NCI-H446 treated with DMSO at 0.1 percent for 48 hours (cell line): Measurements from ENCODE around the gene FOXK1.
"Not testable (repeated sequence)": the region's sequence is repeated elsewhere in the genome, so short reads cannot be mapped to it uniquely, and the experiment has no call there.

Experiments
- DNase-seq: peaks from one replicate; lab custom pipeline; 2025; lab: John Stamatoyannopoulos, UW

Gene FOXK1

DNA sequence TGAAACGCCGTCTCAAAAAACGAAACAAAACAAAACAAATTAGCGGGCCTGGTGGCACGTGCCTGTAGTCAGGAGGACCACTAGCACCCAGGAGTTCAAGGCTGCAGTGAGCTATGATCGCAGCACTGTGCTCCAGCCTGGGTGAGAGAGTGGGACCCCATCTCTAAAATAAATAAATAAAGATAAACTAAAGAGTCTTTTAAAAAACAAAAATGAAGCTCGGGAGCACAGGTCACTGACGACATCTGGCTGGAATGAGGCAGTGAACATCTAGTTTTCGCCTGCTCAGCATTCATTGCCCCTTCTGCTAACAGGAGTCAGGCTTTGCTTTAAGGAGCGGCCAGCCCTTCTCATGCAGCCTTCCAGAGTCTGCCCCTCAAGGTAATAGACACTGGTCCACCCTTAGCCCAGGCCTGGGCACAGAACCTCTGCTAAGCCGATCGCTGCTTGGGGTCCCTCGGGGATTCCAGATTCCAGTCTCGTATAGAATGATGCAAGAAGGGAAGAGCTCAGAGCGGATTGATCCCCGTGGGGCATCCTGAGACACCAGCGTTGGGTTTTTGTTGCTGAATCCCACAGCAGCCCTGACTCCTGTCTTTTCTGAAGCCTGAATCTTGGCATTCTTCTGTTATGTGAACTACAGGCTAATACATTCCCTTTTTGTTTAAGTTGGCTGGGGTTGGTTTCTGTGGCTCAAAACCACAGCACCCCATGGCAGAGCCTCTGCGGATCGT is 14.2 kb upstream of the FOXK1 start:
- DNase-seq: no peak

GRCh38 chr7:4668510-4668847 is 13.6 kb upstream of the FOXK1 start:
- no peak for DNase-seq

GRCh38 chr7:4670791-4671190 is 11.3 kb upstream of the FOXK1 start:
- no peak for DNase-seq

- DNase-seq: no peak
These were observed 6.2 kb upstream of the FOXK1 start for GRCh38 chr7:4675771-4676367.

- not testable (repeated sequence) for DNase-seq
These were observed 4.6 kb upstream of the FOXK1 start for GRCh38 chr7:4677518-4677917.

DNA sequence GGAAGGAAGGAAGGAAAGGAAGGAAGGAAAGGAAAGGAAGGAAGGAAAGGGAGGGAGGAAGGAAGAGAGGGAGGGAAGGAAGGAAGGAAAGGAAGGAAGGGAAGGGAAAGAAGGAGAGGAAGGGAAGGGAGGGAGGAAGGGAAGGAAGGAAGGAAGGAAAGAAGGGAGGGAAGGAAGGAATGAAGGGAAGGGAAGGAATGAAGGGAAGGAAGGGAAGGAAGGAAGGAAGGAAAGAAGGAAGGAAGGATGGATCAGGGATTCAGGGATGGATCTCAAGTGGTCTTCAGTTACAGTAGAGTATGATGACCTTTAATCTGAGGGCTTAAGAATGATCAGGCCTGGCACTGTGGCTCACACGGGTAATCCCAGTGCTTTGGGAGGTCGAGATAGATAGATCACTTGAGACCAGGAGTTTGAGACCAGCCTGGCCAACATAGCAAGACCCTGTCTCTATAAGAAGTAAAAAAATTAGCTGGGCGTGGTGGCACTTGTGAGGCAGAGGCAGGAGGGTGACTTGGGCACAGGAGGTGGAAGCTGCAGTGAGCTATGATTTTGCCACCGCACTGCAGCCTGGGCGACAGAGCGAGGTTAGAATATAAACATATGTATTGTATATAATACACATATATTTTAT is 760 bp upstream of the FOXK1 start:
- no peak for DNase-seq

DNA sequence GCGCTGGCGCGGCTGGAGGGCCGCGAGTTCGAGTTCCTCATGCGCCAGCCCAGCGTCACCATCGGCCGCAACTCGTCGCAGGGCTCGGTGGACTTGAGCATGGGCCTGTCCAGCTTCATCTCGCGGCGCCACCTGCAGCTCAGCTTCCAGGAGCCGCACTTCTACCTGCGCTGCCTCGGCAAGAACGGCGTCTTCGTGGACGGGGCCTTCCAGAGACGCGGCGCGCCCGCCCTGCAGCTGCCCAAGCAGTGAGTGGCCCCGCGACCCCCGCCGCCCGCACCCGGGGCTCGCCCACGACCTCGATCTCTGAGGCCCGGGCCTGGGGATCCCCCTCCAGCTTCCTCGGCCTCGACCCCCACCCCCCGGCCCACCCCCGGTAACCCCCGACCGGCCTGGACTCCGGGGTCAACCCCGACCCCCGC is 537 bp downstream of the FOXK1 start:
- no peak for DNase-seq

DNA sequence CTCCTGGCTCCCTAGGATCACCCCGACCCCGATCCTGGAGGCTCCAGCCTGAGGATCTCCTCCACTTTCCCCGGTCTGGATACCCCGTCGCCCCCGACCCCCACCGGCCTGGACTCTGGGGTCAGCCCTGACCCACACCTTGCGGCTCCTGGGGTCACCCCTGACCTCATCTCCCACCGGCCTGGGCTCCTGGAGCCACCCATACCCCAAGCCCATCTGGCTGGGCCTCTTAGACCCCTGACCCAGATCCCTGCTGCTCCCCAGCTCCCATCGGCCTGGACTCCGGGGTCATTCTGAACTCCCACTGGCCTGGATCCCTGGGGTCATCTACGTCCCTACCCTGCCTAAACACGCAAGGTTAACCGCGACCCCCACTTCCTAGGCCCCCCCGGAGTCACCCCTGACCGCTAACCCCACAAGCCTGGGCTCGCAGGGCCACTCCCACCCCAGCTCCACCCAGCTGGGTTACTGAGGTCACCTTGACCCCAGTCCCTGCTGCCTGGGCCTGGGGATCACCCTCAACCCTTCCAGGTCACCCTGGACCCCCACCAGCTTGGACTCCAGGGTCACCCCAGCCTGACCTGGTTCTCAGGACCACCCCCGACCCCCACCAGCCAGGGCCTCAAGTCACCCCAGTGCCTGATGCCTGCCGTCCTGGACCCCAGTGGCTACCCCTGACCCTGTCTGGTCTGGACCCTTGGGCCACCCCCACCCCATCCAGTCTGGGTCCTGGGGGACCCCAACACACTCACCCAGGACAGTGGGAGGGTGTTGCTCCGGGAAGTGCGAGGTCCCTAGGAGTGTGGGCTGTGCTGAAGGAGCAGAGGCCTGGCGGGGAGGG is 1.2 kb downstream of the FOXK1 start:
- no peak for DNase-seq

DNA sequence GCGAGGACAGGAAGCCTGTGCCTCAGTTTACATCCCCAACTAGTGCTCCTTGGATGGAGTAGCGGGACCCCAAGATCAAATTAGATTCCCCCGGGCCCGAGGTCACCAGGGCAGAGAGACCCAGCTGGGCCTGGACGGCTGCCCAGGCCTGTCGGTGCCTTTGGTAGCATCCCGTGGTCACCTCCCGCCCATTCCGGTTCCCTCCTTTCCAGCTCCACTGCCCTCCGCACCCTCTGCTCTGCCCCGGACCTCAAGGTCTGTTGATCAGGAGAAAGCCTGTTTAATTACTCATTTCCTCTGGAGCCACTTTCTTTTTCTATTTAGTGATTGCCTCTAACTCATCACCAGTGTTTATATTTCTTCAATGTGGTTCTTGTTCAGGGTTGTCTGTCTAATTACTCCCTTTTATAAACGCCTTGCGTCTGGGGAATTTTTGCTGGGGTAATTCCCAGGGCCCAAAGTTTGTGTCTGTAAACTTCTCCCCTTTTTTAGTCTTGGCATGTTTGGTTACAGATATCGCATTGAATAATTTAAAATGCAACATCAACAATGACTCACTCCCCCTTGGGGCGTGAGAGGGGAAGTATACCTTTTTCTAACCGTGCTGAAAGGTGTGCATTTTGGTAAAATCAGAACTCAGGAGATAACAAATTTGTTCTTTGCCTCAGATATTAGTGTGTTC is 1.9 kb downstream of the FOXK1 start:
- no peak for DNase-seq

DNA sequence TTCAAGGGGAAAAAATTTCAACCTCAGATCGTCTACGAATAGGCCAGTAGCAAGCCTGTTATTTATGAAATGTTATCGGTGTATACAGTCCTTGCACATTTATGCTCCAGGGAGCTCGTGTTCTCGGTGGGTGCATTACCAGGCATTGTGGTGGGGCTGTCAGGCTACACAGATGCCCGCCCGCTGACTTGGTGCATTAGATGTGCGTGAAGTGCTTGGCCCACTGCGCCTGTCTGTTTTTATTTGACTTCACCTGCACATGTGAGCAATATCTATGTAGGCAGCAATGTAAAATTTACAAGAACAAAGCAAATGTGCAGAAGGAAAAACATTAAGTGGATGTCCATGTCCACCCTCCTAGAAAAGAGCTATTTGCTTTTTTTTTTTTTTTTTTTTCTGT is 2.8 kb downstream of the FOXK1 start:
- DNase-seq: no peak

DNA sequence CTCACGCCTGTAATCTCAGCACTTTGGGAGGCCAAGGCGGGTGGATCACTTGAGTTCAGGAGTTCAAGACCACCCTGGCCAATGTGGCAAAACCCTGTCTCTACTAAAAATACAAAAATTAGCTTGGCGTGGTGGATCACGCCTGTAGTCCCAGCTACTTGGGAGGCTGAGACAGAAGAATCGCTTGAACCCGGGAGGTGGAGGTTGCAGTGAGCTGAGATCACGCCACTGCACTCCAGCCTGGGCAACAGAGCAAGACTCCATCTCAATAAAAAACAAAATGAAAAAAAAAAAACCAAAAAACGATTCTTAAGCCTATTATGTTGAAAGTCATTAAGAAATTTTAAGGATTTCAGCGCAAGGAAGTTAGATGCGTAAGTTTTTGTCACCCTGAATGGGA is 3.6 kb downstream of the FOXK1 start:
- not testable (repeated sequence) for DNase-seq

- no peak for DNase-seq
These were observed 5.9 kb downstream of the FOXK1 start for GRCh38 chr7:4687956-4688355.

GRCh38 chr7:4689151-4689550 is 7.1 kb downstream of the FOXK1 start:
- DNase-seq: no peak

DNA sequence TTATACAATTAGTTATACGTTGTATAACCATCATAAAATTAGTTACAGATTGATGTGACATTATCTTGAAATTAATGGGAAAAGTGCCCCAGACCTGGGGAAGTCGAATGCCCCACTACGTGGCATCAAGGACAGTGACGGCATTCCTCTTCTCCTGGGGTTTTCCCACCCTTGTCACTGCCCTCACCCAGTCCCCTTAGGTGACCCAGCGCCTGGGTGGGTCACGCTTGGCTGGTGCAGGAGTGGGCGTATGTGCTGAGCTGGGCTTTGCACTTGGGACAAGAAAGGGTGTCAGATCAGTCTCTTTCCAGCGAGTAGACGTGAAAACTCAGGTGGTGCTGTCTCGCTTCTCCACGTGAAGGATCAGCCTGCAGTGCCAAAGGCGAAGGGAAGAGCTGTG is 7.6 kb downstream of the FOXK1 start:
- no peak for DNase-seq

- no peak for DNase-seq
These were observed 9.1 kb downstream of the FOXK1 start for GRCh38 chr7:4690953-4691856.

- DNase-seq: no peak
These were observed 10.0 kb downstream of the FOXK1 start for GRCh38 chr7:4692055-4692454.

DNA sequence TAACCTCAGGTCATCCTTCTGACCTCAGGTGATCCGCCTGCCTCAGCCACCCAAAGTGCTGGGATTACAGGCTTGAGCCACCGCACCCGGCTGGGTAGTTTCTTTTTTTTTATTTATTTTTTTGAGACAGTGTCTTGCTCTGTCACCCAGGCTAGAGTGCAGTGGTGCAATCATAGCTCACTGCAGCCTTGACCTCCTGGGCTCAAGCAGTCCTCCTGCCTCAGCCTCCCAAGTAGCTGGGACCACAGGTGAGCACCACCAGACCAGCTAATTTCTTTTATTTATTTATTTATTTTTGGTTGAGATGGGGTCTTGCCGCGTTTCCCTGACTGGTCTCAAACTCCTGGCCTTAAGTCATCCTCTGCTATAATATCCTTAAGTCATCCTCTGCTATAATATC is 10.5 kb downstream of the FOXK1 start:
- DNase-seq: not testable (repeated sequence)

- DNase-seq: no peak
These were observed 11.1 kb downstream of the FOXK1 start for GRCh38 chr7:4693152-4693551.

DNA sequence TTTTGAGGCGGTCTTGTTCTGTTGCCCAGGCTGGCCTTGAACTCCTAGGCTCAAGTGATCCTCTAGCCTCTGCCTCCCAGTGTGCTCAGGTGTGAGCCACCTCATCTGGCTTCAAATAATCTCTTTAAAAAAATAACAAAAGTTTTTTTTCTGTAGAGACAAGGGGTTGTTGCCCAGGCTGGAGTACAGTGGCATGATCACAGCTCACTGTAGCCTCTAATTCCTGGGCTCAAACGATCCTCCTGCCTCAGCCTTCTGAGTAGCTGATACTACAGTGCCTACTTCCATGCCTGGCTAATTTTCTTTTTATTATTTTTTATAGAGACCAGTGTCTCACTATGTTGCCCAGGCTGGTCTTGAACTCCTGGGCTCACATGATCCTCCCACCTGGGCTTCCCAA is 11.7 kb downstream of the FOXK1 start:
- DNase-seq: no peak

DNA sequence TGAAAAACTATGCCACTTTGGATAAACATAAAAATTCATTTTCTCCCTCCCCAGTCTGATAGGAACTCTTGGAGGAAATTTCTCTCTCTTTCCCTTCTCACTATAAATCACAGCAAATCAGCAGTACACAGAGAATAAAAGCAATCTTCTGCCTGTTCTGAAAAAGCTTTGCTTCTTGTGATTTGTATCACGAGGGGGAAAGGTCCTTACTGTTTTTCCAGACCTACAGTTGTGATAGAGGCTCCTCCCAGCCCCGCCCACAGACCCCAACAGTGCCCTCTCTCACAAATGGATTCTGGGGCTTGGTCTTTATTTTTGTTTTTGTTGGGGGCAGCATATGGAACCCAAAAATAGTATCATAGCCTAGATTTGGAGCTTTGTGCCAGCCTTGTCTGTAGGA is 12.2 kb downstream of the FOXK1 start:
- no peak for DNase-seq

DNA sequence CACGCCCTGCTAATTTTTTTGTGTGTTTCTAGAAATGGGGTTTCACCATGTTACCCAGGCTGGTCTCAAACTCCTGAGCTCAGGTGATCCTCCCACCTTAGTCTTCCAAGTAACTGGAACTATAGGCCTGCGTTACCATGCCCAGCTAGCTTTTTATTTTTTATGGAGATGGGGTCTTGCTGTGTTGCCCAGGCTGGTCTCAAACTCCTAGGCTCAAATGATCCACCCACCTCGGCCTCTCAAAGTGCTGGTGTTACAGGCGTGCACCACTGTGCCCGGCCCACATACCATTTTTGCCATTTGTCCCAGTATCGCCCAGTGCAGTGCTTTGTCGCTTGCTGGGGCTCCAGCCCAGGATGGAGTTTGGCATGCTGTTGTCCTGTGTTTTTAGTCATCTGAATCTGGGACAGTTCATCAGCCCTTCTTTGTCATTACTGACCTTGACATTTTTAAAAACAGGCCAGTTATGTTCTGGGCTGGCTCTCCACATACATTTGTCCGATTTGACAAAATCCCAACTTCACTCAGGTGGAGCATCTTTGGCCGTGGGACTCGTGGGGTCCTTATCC is 16.7 kb downstream of the FOXK1 start:
- DNase-seq: no peak
